OCI-LY7 (cell line): Measurements from ENCODE around the gene ZNF462.

Experiments used
- EZH2phosphoT487 ChIP-seq: fragments of 200-600 bp; sonication (generic); IDR thresholded peaks from 2 replicates; pipeline ENCODE4 v1.6.1; 2018; ENCODE audit warnings: low read depth, borderline replicate concordance, mild to moderate bottlenecking, mixed run types, antibody characterized with exemption, low read length, moderate library complexity, mixed read lengths
- TF ChIP-seq, protein P1 (sequence below): fragments of 200-600 bp; sonication (generic); conservative IDR thresholded peaks from 2 replicates; pipeline ENCODE4 v1.5.1; 2014; ENCODE audit warnings: mild to moderate bottlenecking, antibody characterized with exemption, low read length, moderate library complexity, mixed read lengths

DNA sequence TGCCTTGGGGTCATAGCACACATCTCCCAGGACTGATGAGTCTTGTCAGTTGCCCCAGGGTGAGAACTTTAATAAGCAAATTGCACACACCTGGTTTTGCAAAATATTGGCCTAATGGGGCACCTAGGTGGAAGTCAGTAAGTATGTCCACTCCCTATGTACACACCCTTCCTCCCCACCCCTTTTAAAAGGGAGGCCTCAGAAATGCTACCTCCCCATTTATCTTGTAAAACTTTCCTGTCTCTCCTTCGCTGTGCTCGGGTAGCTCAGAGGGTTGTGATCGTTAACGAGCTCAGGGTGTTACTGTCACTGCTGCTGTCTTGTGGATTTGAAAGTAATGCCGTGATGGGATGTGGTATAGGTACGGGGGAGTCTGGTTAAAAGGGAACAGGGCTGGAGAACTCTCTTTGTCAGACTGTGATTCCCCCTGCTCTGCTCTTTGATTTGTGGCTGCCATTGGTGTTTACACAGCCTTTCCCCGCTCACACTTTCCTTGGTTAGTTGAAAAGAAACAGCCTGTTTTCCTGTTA lies 26.2 kb downstream of the ZNF462 start:
- TF ChIP-seq, protein P1, sequence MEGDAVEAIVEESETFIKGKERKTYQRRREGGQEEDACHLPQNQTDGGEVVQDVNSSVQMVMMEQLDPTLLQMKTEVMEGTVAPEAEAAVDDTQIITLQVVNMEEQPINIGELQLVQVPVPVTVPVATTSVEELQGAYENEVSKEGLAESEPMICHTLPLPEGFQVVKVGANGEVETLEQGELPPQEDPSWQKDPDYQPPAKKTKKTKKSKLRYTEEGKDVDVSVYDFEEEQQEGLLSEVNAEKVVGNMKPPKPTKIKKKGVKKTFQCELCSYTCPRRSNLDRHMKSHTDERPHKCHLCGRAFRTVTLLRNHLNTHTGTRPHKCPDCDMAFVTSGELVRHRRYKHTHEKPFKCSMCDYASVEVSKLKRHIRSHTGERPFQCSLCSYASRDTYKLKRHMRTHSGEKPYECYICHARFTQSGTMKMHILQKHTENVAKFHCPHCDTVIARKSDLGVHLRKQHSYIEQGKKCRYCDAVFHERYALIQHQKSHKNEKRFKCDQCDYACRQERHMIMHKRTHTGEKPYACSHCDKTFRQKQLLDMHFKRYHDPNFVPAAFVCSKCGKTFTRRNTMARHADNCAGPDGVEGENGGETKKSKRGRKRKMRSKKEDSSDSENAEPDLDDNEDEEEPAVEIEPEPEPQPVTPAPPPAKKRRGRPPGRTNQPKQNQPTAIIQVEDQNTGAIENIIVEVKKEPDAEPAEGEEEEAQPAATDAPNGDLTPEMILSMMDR = no peak
- TF ChIP-seq EZH2phosphoT487 = no peak
